Measurements from ENCODE around the gene PARD3.
"Not testable (repeated sequence)": the region's sequence is repeated elsewhere in the genome, so short reads cannot be mapped to it uniquely, and the experiment has no call there.

The PARD3 gene

GRCh38 chr10:34650156-34650555 lies 164.9 kb downstream of the PARD3 start:
- DNase-seq (ENCODE audit: low read depth in 2 of 2): no peak

GRCh38 chr10:34649385-34649784 lies 165.7 kb downstream of the PARD3 start:
- no peak for DNase-seq (ENCODE audit: low read depth in 2 of 2)

DNA sequence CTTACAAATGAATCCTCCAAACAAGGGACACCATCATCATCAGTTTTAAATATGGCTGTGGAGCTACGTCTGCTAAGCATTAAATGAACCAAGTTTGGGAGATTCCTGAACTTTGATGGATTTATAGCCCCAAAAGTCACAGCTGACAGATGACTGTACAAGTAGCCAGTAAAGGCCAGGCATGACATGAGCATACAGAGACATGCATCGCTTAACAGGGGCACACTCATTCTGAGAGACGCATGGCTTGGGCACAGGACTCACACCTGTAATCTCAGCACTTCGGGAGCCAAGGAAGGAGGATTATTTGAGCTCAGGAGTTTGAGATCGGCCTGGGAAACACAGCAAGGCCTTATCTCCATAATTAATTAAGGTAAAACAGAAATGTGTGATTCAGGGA lies 166.2 kb downstream of the PARD3 start:
- DNase-seq (ENCODE audit: low read depth in 2 of 2): no peak

DNA sequence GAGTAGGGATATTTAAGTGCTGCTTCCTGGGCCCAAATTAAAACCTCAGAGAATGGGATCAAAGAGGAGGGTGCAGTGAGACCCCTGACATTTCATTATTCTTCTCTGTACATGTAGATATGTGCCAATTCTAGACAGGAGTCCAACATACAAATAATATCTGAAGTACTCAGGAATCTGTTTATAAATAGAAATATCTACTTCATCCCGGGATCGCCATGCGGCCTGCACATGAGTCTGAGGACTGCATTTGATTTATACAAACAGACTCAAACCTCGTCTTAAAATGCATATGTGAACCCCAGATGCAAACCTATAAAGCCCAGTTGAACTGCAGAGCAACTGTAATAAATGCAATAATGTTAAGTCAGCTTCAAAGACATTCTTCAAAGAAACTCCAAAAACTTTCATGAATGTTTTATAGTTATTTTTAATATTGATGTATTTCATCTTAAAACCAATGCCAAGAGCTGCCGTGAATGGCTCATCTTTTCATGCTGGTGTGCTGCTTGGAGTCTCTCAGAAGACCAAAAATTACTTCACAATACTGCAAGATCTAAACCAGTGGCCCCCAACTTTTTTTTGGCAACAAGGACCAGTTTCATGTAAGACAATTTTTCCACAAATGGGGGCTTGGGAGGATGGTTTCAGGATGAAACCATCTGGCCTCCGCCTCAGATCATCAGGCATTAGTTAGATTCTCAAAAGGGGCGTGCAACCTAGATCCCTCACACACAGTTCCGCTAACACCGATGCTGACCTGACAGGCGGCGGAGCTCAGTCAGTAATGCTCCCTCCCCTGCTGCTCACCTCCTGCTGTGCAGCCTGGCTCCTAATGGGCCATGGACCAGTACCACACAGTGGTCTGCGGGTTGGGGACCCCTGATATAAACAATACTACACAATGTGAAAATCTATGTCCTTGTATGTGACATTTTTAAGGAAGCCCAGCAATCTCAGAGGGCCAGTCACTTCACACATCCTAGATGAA lies 166.9 kb downstream of the PARD3 start:
- no peak for DNase-seq (ENCODE audit: low read depth in 2 of 2)

DNA sequence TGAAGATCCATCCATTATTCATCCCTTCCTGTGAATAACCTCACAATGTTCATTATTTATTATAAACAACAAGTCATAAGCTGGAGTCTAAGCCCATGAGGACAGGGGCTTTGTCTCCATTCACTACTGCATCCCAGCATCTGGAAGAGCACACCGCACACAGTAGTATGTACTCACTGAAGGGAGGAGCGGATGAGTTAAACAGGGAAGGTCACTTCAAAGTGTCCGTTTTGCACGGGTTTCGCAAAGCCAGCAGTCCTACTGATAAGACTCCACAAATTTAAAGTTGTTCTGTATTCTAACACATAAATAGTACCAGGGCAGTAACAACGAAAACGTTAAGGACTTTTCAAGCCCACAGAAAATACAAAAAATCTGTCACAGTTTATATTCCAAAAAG lies 167.9 kb downstream of the PARD3 start:
- no peak for DNase-seq (ENCODE audit: low read depth in 2 of 2)

DNA sequence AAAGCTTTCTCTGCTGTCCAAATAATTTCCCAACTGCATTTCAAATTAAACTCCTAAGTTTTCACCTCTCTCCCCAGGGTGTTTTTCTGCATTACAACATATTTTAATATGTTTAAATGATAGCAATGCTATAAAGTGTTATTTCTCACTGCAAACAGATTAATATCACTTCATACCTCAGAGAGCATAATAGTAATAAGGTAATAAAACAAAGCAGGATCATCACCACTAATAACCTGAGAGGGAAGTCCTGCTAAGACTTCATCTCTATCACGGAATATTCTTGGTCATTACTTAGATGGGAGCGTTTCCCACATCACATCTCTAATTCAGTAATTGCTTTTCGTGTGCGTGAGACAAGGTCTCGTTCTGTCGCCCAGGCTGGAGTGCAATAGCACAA lies 168.8 kb downstream of the PARD3 start:
- DNase-seq (ENCODE audit: low read depth in 2 of 2): no peak

- DNase-seq (ENCODE audit: low read depth in 2 of 2): not testable (repeated sequence)
Measured at GRCh38 chr10:34644815-34645214, 170.3 kb downstream of the PARD3 start.

- DNase-seq (ENCODE audit: low read depth in 2 of 2): no peak
Measured at GRCh38 chr10:34644224-34644623, 170.9 kb downstream of the PARD3 start.

- DNase-seq (ENCODE audit: low read depth in 2 of 2): no peak
Measured at GRCh38 chr10:34643620-34644019, 171.5 kb downstream of the PARD3 start.

- no peak for DNase-seq (ENCODE audit: low read depth in 2 of 2)
Measured at GRCh38 chr10:34641913-34642558, 173.1 kb downstream of the PARD3 start.

GRCh38 chr10:34641147-34641912 lies 173.8 kb downstream of the PARD3 start:
- no peak for DNase-seq (ENCODE audit: low read depth in 2 of 2)

DNA sequence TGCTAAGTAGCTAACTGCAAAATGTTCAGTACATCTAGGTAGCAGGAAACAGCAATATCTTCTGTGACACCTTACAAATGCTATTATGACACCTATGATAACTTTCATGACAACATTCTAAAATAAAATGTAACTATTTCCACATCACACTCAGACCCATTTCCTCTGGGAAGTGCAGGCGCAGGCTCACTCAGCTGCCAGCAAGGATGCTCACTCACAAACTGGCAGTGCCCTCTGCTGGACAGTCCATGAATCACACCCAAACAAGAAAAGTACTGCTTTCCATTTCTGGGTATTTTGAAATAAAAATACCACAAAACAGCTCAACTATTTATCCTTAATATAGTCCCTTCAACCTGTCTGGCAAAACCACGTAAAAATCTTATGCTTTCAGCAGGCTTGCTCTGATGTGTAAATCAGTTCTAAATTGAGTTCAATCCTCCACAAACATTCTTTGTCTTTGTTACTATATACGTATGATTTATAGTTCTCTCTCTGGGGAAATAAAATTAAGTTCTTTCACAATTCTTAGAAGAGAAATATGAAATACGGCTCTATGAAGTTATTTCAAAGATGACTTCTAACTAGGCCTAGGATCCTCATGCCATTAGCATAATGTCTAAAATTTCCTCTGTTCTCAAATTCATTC lies 176.6 kb downstream of the PARD3 start:
- peak; percentile 23 to 36 for DNase-seq (ENCODE audit: low read depth in 2 of 2)

DNA sequence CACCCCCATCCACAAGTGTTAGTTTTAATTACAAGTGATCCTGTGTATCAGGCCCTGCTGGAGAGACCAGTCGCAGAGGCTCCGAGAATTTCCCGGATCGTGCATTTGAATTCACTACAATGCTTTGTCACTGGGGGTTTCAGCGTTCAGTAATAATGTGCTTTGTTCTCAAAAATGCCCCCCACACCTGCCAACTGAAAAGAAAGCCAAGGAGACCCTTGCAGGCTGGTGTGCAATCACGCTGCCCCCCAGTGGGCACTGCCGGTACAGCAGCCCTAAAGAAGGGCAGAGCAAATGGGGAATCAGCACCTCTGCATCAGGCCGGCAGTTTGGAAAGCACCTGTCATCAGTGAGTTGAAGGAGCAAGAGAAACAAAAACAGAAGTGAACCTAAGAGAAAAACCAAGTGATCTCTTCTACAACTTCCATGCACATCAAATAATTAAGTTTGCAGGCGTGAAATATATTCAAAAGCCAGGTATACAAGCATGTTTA lies 177.6 kb downstream of the PARD3 start:
- peak; percentile 10 to 50 for DNase-seq (ENCODE audit: low read depth in 2 of 2)

DNA sequence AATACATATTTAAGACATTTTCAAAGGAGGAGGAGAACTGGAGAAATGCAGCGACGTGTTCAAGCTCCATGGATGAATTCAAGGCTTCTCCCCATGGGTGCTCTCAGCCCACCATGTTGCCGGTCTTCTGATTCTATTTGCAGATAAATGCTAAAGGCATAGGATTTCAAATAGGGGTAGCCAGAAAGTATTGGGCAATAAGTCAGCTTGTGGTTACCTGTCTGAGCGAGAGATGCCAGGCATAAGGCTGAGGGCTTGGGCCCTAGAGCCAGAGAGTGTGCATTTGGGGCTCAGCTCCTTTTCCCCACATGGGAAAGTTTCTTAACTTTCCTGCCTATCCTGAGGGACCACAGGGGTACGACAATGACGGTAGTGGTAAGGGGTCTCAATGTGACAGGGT lies 180.0 kb downstream of the PARD3 start:
- no peak for DNase-seq (ENCODE audit: low read depth in 2 of 2)

DNA sequence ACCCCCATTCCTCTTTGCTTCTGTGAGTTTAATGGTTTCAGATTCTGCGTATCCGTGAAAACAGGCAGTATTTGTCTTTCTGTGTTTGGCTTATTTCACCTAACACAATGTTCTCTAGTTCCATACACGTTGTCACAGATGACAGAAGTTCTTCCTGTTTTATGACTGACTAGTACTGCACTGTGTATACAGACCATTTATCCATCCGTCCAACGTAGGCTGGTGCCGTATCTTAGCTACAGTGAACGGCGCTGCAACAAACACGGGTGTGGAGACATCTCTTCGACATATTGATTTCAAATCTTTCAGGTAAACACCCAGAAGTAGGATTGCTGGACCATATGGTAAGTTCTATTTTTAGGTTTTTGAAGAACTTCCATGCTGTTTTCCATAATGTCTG lies 181.7 kb downstream of the PARD3 start:
- DNase-seq (ENCODE audit: low read depth in 2 of 2): no peak

GRCh38 chr10:34629084-34629483 lies 186.0 kb downstream of the PARD3 start:
- DNase-seq (ENCODE audit: low read depth in 2 of 2): no peak

DNA sequence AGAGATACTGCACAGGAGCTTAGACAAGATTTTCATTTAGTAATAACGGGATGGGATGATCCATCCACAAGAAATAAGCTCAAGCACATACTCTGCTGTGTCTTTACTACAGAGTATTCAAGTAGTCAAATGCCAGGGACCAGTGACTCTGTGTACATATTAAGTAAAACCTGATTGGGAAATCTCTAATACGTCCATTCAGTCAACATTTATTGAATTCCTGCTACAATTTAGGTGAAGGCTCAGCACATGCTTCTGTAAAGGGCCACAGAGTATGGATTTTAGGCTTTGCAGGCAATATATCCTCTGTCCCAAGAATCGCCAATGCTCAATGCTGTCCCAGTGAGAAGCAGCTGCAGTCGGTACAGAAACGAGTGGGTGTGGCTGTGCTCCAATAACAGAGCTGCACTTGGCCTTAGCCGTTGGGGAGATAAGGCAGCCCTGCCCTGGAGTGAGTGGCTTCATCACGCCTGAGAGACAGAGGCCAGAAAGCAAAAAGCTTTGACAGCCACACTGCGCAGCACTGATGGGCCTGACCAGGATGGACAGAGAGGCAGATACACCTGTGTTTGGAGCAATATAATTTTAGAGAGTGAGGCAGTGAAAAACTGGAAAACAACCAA lies 186.8 kb downstream of the PARD3 start:
- DNase-seq (ENCODE audit: low read depth in 2 of 2): no peak

GRCh38 chr10:34627741-34628140 lies 187.4 kb downstream of the PARD3 start:
- DNase-seq (ENCODE audit: low read depth in 2 of 2): no peak

- DNase-seq (ENCODE audit: low read depth in 2 of 2): no peak
Measured at GRCh38 chr10:34627331-34627730, 187.8 kb downstream of the PARD3 start.

DNA sequence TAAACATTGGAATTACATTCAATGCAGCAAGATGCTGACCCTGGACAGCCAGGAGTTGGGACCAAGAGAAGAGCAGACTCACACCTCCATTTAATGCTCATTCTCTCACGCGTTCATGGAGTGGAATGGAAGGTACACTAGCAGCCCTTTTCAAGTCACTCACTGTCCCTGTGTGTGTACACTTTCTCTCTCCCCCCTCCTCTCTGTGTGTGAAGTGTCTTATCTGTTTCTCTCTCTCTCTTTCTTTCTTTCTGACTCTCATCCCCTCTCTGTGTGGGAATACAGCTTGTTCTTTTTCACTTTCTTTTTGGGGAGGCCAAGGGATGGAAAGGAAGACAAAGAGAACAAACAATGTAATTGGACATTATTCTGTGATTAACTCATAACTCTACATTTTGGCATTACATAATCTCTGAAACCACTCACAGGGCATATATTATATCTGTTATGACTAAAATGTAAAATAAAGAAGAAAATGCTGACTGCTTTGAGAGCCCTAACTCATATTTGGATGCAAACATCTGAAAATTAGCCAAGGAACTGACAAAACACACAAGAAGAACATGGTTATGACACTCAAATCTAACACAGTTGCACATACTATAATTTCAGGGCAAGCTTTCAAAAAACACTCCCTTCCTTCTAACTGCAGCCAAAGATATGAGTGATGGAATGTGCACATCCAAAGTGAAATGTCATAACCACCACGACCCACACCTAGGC lies 188.8 kb downstream of the PARD3 start:
- no peak for DNase-seq (ENCODE audit: low read depth in 2 of 2)

Data from stimulated activated CD4-positive, alpha-beta T cell treated with anti-CD3 and anti-CD28 coated beads, Interleukin-1b, Interleukin-23, amount 100 ng/mL, for 1 hour (primary cell).